GM21447 (cell line): Measurements from ENCODE around the gene CARF.

Experiments used
- ATAC-seq: cut with Tn5 transposase; IDR thresholded peaks from one replicate; pipeline ENCODE4 v1.9.1; 2021; ENCODE audit not compliant: unreplicated experiment

The CARF gene

GRCh38 chr2:203018181-203018580, 106.1 kb downstream of the CARF start:
- ATAC-seq: no peak

- no peak for ATAC-seq
Measured at GRCh38 chr2:203019142-203019541, 107.1 kb downstream of the CARF start.

- ATAC-seq: no peak
Measured at GRCh38 chr2:203021991-203022390, 109.9 kb downstream of the CARF start.

GRCh38 chr2:203022751-203023150, 110.7 kb downstream of the CARF start:
- no peak for ATAC-seq

- ATAC-seq: no peak
Measured at GRCh38 chr2:203025592-203025991, 113.5 kb downstream of the CARF start.

- ATAC-seq: no peak
Measured at GRCh38 chr2:203030545-203030944, 118.5 kb downstream of the CARF start.

GRCh38 chr2:203030991-203031390, 118.9 kb downstream of the CARF start:
- no peak for ATAC-seq

- ATAC-seq: no peak
Measured at GRCh38 chr2:203033395-203033794, 121.3 kb downstream of the CARF start.

- ATAC-seq: no peak
Measured at GRCh38 chr2:203035879-203036470, 123.9 kb downstream of the CARF start.
